Osteocyte (in vitro differentiated cells): Measurements from ENCODE around the gene CASP4. TPM values are rescaled to one million over a fixed set of nuclear protein-coding genes. Genes with fewer than 3 reads are reported as not detected.

Source experiments
- DNase-seq: peaks from one replicate; pipeline ENCODE4 v3.0.0; 2021; ENCODE audit warnings: mixed read lengths; ENCODE audit not compliant: unreplicated experiment; ENCODE audit errors: extremely low spot score
- H3K27ac Mint-ChIP-seq: one replicate; pipeline ENCODE4 v1.8.0; 2021; ENCODE audit warnings: mild to moderate bottlenecking, mixed read lengths; ENCODE audit not compliant: unreplicated experiment
- H3K27me3 Mint-ChIP-seq: one replicate; pipeline ENCODE4 v1.8.0; 2021; ENCODE audit warnings: mixed read lengths; ENCODE audit not compliant: unreplicated experiment
- H3K36me3 Mint-ChIP-seq: one replicate; pipeline ENCODE4 v1.8.0; 2021; ENCODE audit warnings: mixed read lengths; ENCODE audit not compliant: unreplicated experiment
- H3K4me1 Mint-ChIP-seq: one replicate; pipeline ENCODE4 v1.8.0; 2021; ENCODE audit warnings: mixed read lengths; ENCODE audit not compliant: unreplicated experiment
- H3K4me3 Mint-ChIP-seq: one replicate; pipeline ENCODE4 v1.8.0; 2021; ENCODE audit warnings: mild to moderate bottlenecking, moderate library complexity, mixed read lengths; ENCODE audit not compliant: unreplicated experiment
- H3K9me3 Mint-ChIP-seq: one replicate; pipeline ENCODE4 v1.8.0; 2021; ENCODE audit warnings: mixed read lengths; ENCODE audit not compliant: unreplicated experiment
- long read RNA-seq: library from polyadenylated mRNA; unstranded; transcript quantifications from one replicate; pipeline ENCODE4 v2.0.0, GENCODE V29; 2021
- total RNA-seq: library from RNA; stranded (reverse); gene quantifications from 2 replicates; pipeline ENCODE4 v1.2.1, GENCODE V29; 2021
- TF ChIP-seq, protein P1 (sequence below): fragments of 200-600 bp; sonication (generic); IDR thresholded peaks from 2 replicates; pipeline ENCODE4 v1.5.0; 2021; ENCODE audit warnings: antibody characterized with exemption, mild to moderate bottlenecking, moderate library complexity

CASP4 gene
- 25.1 and 25.8 TPM in 2 replicates for total RNA-seq
- long read RNA-seq, transcript CASP4-203 (9 exons, 2,158 nt): major isoform, 120 of 138 reads
- long read RNA-seq, partial matches to known transcripts: 1 of 138 reads
- long read RNA-seq, other reads (novel, unspliced or antisense): 17 of 138 reads

DNA sequence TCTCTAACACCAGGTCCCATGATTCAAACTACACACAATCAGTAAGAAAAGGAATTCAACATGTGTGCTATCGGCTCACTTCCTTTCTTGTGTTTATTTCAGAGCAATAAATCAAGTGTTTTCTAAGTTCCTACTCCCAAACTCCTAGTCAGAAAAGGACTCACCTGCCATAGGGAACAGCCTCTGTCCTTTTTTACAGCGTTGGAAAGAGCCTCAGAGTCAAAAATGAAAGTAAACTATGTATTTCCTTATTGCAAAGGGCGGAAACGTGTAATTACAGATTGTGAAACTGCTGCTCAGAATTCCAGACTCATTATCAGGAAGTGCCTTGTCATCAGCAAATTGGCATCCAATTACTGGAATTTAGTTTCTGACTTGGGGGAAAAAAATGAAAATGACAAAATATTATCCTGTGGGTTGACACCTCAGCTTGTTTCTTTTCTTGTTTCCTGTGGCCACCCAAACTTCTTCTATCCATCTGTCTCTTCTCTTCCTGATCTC is at the start of gene CASP4:
TSS of gene CASP4 (minus strand) at position 220 of the 501 bp plus-strand sequence. CDS start at position 171, 49 bp downstream.
- H3K4me3 Mint-ChIP-seq: peak within 1 kb of the TSS; percentile 83
- no peak for DNase-seq

DNA sequence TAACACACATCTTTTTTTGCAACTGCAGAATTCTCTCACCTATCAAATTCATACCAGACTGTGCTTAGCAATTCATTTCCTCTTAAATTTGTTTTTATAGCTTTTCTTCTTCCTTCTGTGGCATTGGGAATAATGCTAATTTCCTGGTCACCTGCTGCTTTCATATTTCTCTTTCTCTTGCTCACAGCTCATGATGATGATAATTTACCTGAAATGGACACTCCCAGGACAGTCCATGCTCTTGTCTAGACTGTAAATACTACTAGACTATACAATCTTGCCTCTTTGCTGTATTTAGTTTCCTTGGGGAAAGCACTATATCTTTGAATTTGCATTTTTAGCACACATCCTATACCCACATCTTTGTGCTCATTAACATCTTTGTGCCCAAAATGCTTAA is 39.1 kb upstream of the CASP4 start:
- no peaks in the 10 kb centered on the region for H3K27me3 Mint-ChIP-seq
- H3K4me1 Mint-ChIP-seq: no peaks in the 10 kb centered on the region
- no peaks in the 10 kb centered on the region for H3K36me3 Mint-ChIP-seq
- no peak overlapping the region for H3K4me3 Mint-ChIP-seq
- DNase-seq: no peak
- H3K9me3 Mint-ChIP-seq: no peaks in the 10 kb centered on the region
- TF ChIP-seq, protein P1, sequence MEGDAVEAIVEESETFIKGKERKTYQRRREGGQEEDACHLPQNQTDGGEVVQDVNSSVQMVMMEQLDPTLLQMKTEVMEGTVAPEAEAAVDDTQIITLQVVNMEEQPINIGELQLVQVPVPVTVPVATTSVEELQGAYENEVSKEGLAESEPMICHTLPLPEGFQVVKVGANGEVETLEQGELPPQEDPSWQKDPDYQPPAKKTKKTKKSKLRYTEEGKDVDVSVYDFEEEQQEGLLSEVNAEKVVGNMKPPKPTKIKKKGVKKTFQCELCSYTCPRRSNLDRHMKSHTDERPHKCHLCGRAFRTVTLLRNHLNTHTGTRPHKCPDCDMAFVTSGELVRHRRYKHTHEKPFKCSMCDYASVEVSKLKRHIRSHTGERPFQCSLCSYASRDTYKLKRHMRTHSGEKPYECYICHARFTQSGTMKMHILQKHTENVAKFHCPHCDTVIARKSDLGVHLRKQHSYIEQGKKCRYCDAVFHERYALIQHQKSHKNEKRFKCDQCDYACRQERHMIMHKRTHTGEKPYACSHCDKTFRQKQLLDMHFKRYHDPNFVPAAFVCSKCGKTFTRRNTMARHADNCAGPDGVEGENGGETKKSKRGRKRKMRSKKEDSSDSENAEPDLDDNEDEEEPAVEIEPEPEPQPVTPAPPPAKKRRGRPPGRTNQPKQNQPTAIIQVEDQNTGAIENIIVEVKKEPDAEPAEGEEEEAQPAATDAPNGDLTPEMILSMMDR: no peak
- H3K27ac Mint-ChIP-seq: no peak overlapping the region

More for the DNA sequence above, at the start of gene CASP4:
- Mint-ChIP-seq H3K9me3 (peaks cover 3% of the 10 kb centered on the region), H3K4me1 (peaks cover 21% of the 10 kb centered on the region), H3K36me3 (no peaks in the 10 kb centered on the region), H3K27me3 (no peaks in the 10 kb centered on the region), H3K27ac (peak within 1 kb of the TSS; percentile 95)
- TF ChIP-seq, protein P1: no peak

DNA sequence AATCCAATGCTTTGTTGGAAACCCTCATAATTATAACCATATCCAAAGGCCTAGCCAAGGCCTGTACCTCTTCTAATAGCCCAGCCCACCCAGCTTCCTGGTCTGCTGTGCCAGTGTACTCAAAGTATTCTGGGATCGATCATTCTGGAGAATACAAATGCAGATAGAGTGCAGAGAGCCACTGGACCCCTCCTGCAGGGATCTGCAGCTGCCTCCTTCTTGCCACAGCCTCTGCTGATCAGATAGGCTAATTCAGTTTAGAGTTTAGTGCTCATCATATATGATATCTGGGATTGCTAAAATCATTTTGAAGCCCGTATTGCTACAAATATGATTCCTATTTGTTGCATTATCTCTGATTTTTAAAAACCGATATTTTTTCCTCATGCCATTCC is 37.1 kb upstream of the CASP4 start:
- no peaks in the 10 kb centered on the region for H3K27me3 Mint-ChIP-seq
- TF ChIP-seq, protein P1: no peak

DNA sequence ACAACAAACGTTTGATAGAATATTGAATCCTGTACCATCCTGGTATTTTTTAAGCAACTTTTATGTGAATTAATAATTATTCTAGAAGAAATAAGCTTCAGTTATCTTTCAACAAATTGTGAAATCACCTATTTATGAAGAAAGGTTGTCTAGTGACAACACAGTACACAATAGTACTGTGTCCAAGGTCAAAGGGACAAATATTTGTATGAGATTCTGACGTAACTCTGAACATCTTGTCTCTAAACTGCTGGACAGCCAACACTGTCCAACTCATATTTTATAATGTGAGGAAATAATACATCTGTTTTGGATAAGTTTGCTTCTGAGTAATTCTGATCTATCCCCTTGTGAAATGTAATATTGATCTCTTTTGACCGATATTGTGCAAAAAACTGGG is 35.6 kb upstream of the CASP4 start:
- H3K36me3 Mint-ChIP-seq: no peaks in the 10 kb centered on the region
- H3K4me1 Mint-ChIP-seq: no peaks in the 10 kb centered on the region
- no peak overlapping the region for H3K27ac Mint-ChIP-seq
- TF ChIP-seq, protein P1: no peak
- H3K4me3 Mint-ChIP-seq: no peak overlapping the region
- no peak for DNase-seq
- no peaks in the 10 kb centered on the region for H3K27me3 Mint-ChIP-seq
- H3K9me3 Mint-ChIP-seq: no peaks in the 10 kb centered on the region

More for the DNA sequence above, 37.1 kb upstream of the CASP4 start:
- Mint-ChIP-seq H3K27ac (no peak overlapping the region), H3K9me3 (no peaks in the 10 kb centered on the region), H3K36me3 (no peaks in the 10 kb centered on the region), H3K4me1 (no peaks in the 10 kb centered on the region), H3K4me3 (no peak overlapping the region)
- no peak for DNase-seq

GRCh38 chr11:105003151-105003550 is 34.8 kb upstream of the CASP4 start:
- H3K36me3 Mint-ChIP-seq: no peaks in the 10 kb centered on the region
- no peak overlapping the region for H3K4me3 Mint-ChIP-seq
- no peaks in the 10 kb centered on the region for H3K27me3 Mint-ChIP-seq
- H3K27ac Mint-ChIP-seq: no peak overlapping the region
- TF ChIP-seq, protein P1: no peak
- H3K4me1 Mint-ChIP-seq: no peaks in the 10 kb centered on the region
- no peak for DNase-seq
- no peaks in the 10 kb centered on the region for H3K9me3 Mint-ChIP-seq
